Endothelial cell (in vitro differentiated cells): ENCODE results near the gene SLC2A9. TPM values are rescaled to one million over a fixed set of nuclear protein-coding genes. Genes with fewer than 3 reads are reported as not detected.

Source experiments
- DNase-seq: peaks from one replicate; pipeline ENCODE4 v3.0.0; 2021; ENCODE audit warnings: low spot score
- H3K27ac Mint-ChIP-seq: one replicate; pipeline ENCODE4 v1.8.0; 2021; ENCODE audit warnings: mixed read lengths, inconsistent platforms; ENCODE audit not compliant: unreplicated experiment
- H3K27me3 Mint-ChIP-seq: one replicate; pipeline ENCODE4 v1.8.0; 2021; ENCODE audit warnings: mild to moderate bottlenecking, moderate library complexity, mixed read lengths, inconsistent platforms; ENCODE audit not compliant: unreplicated experiment
- H3K36me3 Mint-ChIP-seq: one replicate; pipeline ENCODE4 v1.8.0; 2021; ENCODE audit warnings: mild to moderate bottlenecking, low read depth, mixed read lengths, inconsistent platforms; ENCODE audit not compliant: unreplicated experiment
- H3K4me1 Mint-ChIP-seq: one replicate; pipeline ENCODE4 v1.8.0; 2021; ENCODE audit warnings: mild to moderate bottlenecking, mixed read lengths, inconsistent platforms; ENCODE audit not compliant: unreplicated experiment
- H3K4me3 Mint-ChIP-seq: one replicate; pipeline ENCODE4 v1.8.0; 2021; ENCODE audit warnings: mild to moderate bottlenecking, mixed read lengths, inconsistent platforms; ENCODE audit not compliant: unreplicated experiment
- H3K9me3 Mint-ChIP-seq: one replicate; pipeline ENCODE4 v1.8.0; 2021; ENCODE audit warnings: mixed read lengths, inconsistent platforms; ENCODE audit not compliant: unreplicated experiment
- CTCF ChIP-seq: fragments of 200-600 bp; sonication (generic); IDR thresholded peaks from one replicate; pipeline ENCODE4 v1.5.0; 2021; ENCODE audit warnings: antibody characterized with exemption; ENCODE audit not compliant: unreplicated experiment
- total RNA-seq: library from RNA; stranded (reverse); fragmentation: NEBNext Ultra II Directional; extraction: Animal tissue kit (Norgen Biotek cat#: 25700); gene quantifications from one replicate; pipeline ENCODE4 v1.2.1, GENCODE V29; 2021; ENCODE audit not compliant: unreplicated experiment

The SLC2A9 gene
- total RNA-seq, 1 donor from 2014 or later: 0.72 TPM

GRCh38 chr4:9989918-9990635 is 31.2 kb downstream of the SLC2A9 start:
- DNase-seq: no peak
- Mint-ChIP-seq H3K4me1 (no peaks in the 10 kb centered on the region), H3K36me3 (no peaks in the 10 kb centered on the region), H3K4me3 (no peak overlapping the region), H3K27ac (no peak overlapping the region), H3K27me3 (peaks cover 2% of the 10 kb centered on the region), H3K9me3 (no peaks in the 10 kb centered on the region)
- TF ChIP-seq CTCF: no peak

DNA sequence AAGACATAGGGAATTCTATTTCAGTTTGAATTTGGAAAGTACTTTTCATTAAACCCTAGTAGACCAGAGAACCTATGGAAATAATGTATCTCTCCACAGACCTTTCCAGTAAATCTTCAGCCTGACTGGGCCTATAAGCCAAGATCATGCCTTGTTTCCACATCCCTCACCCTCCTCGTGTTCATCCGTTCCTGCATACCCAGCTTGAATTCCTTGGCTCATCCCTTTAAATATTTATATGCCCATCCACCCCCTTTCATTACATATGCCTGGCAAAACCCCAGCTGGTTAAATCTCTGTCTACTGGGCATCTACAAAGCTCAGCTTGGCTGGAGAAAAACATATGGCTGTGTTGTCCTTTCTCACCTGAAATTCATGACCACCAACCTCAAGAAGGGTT is 32.4 kb downstream of the SLC2A9 start:
- Mint-ChIP-seq H3K9me3 (no peaks in the 10 kb centered on the region), H3K27ac (no peak overlapping the region), H3K4me3 (no peak overlapping the region), H3K36me3 (no peaks in the 10 kb centered on the region), H3K27me3 (peaks cover 2% of the 10 kb centered on the region), H3K4me1 (no peaks in the 10 kb centered on the region)
- no peak for DNase-seq
- TF ChIP-seq CTCF: no peak

- no peak overlapping the region for H3K4me3 Mint-ChIP-seq
- H3K27me3 Mint-ChIP-seq: peaks cover 2% of the 10 kb centered on the region
- no peaks in the 10 kb centered on the region for H3K36me3 Mint-ChIP-seq
- H3K9me3 Mint-ChIP-seq: no peaks in the 10 kb centered on the region
- no peak for TF ChIP-seq CTCF
- no peak for DNase-seq
- no peaks in the 10 kb centered on the region for H3K4me1 Mint-ChIP-seq
- H3K27ac Mint-ChIP-seq: no peak overlapping the region
Observed at GRCh38 chr4:9988363-9988749, 32.9 kb downstream of the SLC2A9 start.

DNA sequence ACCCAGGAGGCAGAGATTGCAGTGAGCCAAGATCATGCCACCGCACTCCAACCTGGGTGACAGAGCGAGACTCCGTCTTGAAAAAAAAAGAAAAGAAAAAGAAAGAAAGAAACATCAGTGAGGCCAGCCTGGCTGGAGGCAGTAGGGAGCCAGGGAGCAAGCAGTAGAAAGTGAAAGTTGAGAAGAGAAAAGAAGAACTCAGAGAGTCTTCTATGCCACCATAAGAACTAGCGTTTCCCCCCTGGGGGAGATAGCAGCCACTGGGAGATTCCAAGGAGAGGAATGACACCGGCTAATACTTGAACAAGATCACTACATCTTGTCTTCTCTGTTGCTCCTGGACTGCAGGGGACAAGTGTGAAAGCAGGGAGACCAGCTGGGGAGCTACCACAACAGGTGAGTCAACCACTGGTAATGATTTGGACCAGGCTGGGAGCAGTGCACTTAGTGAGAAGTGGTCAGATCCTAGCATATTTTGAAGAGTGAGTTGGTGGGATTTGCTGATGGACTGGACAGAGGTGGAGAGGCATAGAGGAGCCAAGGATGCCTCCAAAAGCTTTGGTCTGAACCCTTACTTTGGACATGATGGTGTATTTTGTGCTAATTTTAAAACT is 33.4 kb downstream of the SLC2A9 start:
- no peaks in the 10 kb centered on the region for H3K36me3 Mint-ChIP-seq
- DNase-seq: no peak
- TF ChIP-seq CTCF: no peak
- peaks cover 2% of the 10 kb centered on the region for H3K27me3 Mint-ChIP-seq
- no peaks in the 10 kb centered on the region for H3K4me1 Mint-ChIP-seq
- H3K9me3 Mint-ChIP-seq: no peaks in the 10 kb centered on the region
- H3K27ac Mint-ChIP-seq: no peak overlapping the region
- no peak overlapping the region for H3K4me3 Mint-ChIP-seq

- no peak overlapping the region for H3K4me3 Mint-ChIP-seq
- no peaks in the 10 kb centered on the region for H3K36me3 Mint-ChIP-seq
- no peak for TF ChIP-seq CTCF
- H3K4me1 Mint-ChIP-seq: no peaks in the 10 kb centered on the region
- peaks cover 2% of the 10 kb centered on the region for H3K27me3 Mint-ChIP-seq
- H3K9me3 Mint-ChIP-seq: no peaks in the 10 kb centered on the region
- no peak for DNase-seq
- no peak overlapping the region for H3K27ac Mint-ChIP-seq
Observed at GRCh38 chr4:9984621-9985020, 36.7 kb downstream of the SLC2A9 start.
